Measurements from ENCODE around the gene THAP7. TPM values are rescaled to one million over a fixed set of nuclear protein-coding genes. Genes with fewer than 3 reads are reported as not detected.

THAP7 gene
- total and polyA plus RNA-seq, 9 of the 15 experiments (the other 6 are each of a cell fraction or from before 2014, with no cell fraction given), result 7.9 to 263 (median 84.1) TPM

DNA sequence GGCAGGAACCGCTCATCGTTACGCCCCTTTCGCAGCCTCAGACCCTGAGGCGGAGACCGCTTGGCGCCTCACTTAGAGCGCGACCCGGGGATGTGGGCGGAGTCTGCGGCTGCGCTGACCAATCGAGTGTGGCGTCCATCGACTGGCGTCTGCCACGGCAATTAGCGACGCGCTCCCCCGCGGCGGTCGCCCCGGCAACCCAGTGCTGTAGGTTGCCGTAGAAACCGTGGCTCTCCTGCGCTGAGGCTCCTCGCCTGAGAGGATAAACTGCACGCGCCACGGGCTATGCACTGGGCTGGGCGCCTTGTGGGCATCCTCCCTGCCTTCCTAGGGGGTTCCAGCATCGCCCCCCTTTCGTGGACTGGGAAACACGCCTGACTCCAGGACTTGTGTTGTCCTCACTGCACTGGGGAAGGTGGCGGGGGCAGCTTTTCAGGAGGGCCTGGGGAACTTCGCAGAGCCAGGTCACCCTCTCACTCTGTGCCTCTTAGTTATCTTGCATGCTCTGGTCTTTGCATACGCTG, 12.3 kb upstream of the THAP7 start (continued):
- TF ChIP-seq, protein P1, sequence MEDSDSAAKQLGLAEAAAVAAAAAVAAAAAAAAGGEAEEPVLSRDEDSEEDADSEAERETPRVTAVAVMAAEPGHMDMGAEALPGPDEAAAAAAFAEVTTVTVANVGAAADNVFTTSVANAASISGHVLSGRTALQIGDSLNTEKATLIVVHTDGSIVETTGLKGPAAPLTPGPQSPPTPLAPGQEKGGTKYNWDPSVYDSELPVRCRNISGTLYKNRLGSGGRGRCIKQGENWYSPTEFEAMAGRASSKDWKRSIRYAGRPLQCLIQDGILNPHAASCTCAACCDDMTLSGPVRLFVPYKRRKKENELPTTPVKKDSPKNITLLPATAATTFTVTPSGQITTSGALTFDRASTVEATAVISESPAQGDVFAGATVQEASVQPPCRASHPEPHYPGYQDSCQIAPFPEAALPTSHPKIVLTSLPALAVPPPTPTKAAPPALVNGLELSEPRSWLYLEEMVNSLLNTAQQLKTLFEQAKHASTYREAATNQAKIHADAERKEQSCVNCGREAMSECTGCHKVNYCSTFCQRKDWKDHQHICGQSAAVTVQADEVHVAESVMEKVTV (CRISPR knock-in tag; IDR thresholded peaks at IDR 0.05), result no peak
- no peak for TF ChIP-seq ZNF175 (CRISPR knock-in tag; IDR thresholded peaks at IDR 0.05; ENCODE audit: low read depth)
- TF ChIP-seq, protein P2, sequence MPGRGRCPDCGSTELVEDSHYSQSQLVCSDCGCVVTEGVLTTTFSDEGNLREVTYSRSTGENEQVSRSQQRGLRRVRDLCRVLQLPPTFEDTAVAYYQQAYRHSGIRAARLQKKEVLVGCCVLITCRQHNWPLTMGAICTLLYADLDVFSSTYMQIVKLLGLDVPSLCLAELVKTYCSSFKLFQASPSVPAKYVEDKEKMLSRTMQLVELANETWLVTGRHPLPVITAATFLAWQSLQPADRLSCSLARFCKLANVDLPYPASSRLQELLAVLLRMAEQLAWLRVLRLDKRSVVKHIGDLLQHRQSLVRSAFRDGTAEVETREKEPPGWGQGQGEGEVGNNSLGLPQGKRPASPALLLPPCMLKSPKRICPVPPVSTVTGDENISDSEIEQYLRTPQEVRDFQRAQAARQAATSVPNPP (IDR thresholded peaks at IDR 0.05; ENCODE audit: borderline replicate concordance, insufficient read depth, insufficient read length), result no peak
- TF ChIP-seq ZNF217 (CRISPR knock-in tag; IDR thresholded peaks at IDR 0.05), result no peak
- TF ChIP-seq CXXC5 (CRISPR knock-in tag; IDR thresholded peaks at IDR 0.05), result peak; percentile 99
- TF ChIP-seq, protein P3, sequence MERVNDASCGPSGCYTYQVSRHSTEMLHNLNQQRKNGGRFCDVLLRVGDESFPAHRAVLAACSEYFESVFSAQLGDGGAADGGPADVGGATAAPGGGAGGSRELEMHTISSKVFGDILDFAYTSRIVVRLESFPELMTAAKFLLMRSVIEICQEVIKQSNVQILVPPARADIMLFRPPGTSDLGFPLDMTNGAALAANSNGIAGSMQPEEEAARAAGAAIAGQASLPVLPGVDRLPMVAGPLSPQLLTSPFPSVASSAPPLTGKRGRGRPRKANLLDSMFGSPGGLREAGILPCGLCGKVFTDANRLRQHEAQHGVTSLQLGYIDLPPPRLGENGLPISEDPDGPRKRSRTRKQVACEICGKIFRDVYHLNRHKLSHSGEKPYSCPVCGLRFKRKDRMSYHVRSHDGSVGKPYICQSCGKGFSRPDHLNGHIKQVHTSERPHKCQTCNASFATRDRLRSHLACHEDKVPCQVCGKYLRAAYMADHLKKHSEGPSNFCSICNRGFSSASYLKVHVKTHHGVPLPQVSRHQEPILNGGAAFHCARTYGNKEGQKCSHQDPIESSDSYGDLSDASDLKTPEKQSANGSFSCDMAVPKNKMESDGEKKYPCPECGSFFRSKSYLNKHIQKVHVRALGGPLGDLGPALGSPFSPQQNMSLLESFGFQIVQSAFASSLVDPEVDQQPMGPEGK (CRISPR knock-in tag; IDR thresholded peaks at IDR 0.05; ENCODE audit: borderline replicate concordance), result 0 out of 2 replicates have a peak, but pooled peaks have one; percentile 61
- TF ChIP-seq GATAD2B (IDR thresholded peaks at IDR 0.05; ENCODE audit: borderline replicate concordance), result no peak
- TF ChIP-seq ZNF165 (CRISPR knock-in tag; IDR thresholded peaks at IDR 0.05; ENCODE audit: borderline replicate concordance), result peak; percentile 87; the same call in 1 of the 2 replicates
- peak in 1 of 2 experiments; percentile 38; a peak in 2 of 4 replicates for TF ChIP-seq ETV6 (IDR thresholded peaks at IDR 0.05; ENCODE audit: borderline replicate concordance in 1 of 2, low read depth in 2 of 2, low read length in 1 of 2)
- TF ChIP-seq ETV6 (CRISPR knock-in tag; IDR thresholded peaks at IDR 0.05; ENCODE audit: borderline replicate concordance), result no peak
- TF ChIP-seq U2AF1 (optimal IDR thresholded peaks at IDR 0.05; ENCODE audit: low read depth, low read length), result no peak
- TF ChIP-seq ZKSCAN8 (CRISPR knock-in tag; IDR thresholded peaks at IDR 0.05), result no peak
- TF ChIP-seq PHTF2 (CRISPR knock-in tag; IDR thresholded peaks at IDR 0.05), result no peak
- TF ChIP-seq, protein P4, sequence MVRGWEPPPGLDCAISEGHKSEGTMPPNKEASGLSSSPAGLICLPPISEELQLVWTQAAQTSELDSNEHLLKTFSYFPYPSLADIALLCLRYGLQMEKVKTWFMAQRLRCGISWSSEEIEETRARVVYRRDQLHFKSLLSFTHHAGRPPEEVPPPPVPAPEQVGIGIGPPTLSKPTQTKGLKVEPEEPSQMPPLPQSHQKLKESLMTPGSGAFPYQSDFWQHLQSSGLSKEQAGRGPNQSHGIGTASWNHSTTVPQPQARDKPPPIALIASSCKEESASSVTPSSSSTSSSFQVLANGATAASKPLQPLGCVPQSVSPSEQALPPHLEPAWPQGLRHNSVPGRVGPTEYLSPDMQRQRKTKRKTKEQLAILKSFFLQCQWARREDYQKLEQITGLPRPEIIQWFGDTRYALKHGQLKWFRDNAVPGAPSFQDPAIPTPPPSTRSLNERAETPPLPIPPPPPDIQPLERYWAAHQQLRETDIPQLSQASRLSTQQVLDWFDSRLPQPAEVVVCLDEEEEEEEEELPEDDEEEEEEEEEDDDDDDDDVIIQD (CRISPR knock-in tag; IDR thresholded peaks at IDR 0.05), result peak; percentile 94; the same call in 1 of the 2 replicates
- TF ChIP-seq, protein P5, sequence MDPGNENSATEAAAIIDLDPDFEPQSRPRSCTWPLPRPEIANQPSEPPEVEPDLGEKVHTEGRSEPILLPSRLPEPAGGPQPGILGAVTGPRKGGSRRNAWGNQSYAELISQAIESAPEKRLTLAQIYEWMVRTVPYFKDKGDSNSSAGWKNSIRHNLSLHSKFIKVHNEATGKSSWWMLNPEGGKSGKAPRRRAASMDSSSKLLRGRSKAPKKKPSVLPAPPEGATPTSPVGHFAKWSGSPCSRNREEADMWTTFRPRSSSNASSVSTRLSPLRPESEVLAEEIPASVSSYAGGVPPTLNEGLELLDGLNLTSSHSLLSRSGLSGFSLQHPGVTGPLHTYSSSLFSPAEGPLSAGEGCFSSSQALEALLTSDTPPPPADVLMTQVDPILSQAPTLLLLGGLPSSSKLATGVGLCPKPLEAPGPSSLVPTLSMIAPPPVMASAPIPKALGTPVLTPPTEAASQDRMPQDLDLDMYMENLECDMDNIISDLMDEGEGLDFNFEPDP (CRISPR knock-in tag; IDR thresholded peaks at IDR 0.05), result peak; percentile 92; the same call in 1 of the 2 replicates
- TF ChIP-seq CTBP1 (IDR thresholded peaks at IDR 0.05; ENCODE audit: borderline replicate concordance), result no peak
- peak; percentile 81; the same call in 1 of the 2 replicates for TF ChIP-seq HSF4 (CRISPR knock-in tag; IDR thresholded peaks at IDR 0.05; ENCODE audit: borderline replicate concordance)
- TF ChIP-seq IFI16 (CRISPR knock-in tag; IDR thresholded peaks at IDR 0.05), result peak; percentile 70; the same call in 1 of the 2 replicates
- TF ChIP-seq NR4A1 (CRISPR knock-in tag; IDR thresholded peaks at IDR 0.05), result peak; percentile 98
- peak; percentile 85; the same call in 1 of the 2 replicates for TF ChIP-seq NR4A1 (tag; IDR thresholded peaks at IDR 0.05)
